Activated naive CD8-positive, alpha-beta T cell treated with anti-CD3 and anti-CD28 coated beads for 36 hours (primary cell): ENCODE data around the gene CDK5. TPM values are rescaled to one million over a fixed set of nuclear protein-coding genes. Genes with fewer than 3 reads are reported as not detected.
"Not testable (repeated sequence)": the region's sequence is repeated elsewhere in the genome, so short reads cannot be mapped to it uniquely, and the experiment has no call there.

Experiments used
- DNase-seq: peaks from one replicate; pipeline ENCODE4 v3.0.0; 2021
- H3K27ac Mint-ChIP-seq: one replicate; pipeline ENCODE4 v1.8.0; 2022; ENCODE audit warnings: mild to moderate bottlenecking, moderate library complexity, mixed read lengths
- H3K27me3 Mint-ChIP-seq: one replicate; pipeline ENCODE4 v1.8.0; 2022; ENCODE audit warnings: mild to moderate bottlenecking, mixed read lengths
- H3K36me3 Mint-ChIP-seq: one replicate; pipeline ENCODE4 v1.8.0; 2021; ENCODE audit warnings: mild to moderate bottlenecking, mixed read lengths
- H3K4me1 Mint-ChIP-seq: one replicate; pipeline ENCODE4 v1.8.0; 2021; ENCODE audit warnings: mixed read lengths
- H3K4me3 Mint-ChIP-seq: one replicate; pipeline ENCODE4 v1.8.0; 2022; ENCODE audit warnings: mild to moderate bottlenecking, moderate library complexity, mixed read lengths
- H3K9me3 Mint-ChIP-seq: one replicate; pipeline ENCODE4 v1.8.0; 2022; ENCODE audit warnings: mixed read lengths
- total RNA-seq, 2 experiments: library from RNA; stranded (reverse); gene quantifications; one replicate each; pipeline ENCODE4 v1.2.3, GENCODE V29; 2021

Gene CDK5
- total RNA-seq, 2 experiments from 2014 or later = 13.3 to 16.0 TPM

DNA sequence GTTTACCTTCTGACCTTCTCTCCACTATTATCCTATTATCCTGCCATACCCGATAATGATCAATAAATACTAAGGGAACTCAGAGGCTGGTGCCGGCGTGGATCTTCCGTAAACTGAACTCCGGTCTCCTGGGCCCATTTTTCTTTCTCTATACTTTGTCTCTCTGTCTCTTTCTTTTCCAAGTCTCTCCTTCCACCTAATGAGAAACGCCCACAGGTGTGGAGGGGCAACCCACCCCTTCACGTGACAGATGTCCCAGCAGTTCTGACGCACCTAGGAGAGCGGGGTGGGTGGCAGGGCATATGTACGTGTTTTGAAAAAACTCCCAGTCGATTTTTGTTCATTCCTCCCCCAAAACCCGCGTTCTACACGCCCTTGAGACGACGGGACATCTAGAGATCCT lies 30.0 kb downstream of the CDK5 start:
- not testable (repeated sequence) for H3K36me3 Mint-ChIP-seq, H3K9me3 Mint-ChIP-seq, H3K27me3 Mint-ChIP-seq, DNase-seq
- H3K4me3 Mint-ChIP-seq = peak overlapping the region; percentile 94
- peaks cover 20% of the 10 kb centered on the region for H3K4me1 Mint-ChIP-seq
- H3K27ac Mint-ChIP-seq = peak overlapping the region; percentile 90

DNA sequence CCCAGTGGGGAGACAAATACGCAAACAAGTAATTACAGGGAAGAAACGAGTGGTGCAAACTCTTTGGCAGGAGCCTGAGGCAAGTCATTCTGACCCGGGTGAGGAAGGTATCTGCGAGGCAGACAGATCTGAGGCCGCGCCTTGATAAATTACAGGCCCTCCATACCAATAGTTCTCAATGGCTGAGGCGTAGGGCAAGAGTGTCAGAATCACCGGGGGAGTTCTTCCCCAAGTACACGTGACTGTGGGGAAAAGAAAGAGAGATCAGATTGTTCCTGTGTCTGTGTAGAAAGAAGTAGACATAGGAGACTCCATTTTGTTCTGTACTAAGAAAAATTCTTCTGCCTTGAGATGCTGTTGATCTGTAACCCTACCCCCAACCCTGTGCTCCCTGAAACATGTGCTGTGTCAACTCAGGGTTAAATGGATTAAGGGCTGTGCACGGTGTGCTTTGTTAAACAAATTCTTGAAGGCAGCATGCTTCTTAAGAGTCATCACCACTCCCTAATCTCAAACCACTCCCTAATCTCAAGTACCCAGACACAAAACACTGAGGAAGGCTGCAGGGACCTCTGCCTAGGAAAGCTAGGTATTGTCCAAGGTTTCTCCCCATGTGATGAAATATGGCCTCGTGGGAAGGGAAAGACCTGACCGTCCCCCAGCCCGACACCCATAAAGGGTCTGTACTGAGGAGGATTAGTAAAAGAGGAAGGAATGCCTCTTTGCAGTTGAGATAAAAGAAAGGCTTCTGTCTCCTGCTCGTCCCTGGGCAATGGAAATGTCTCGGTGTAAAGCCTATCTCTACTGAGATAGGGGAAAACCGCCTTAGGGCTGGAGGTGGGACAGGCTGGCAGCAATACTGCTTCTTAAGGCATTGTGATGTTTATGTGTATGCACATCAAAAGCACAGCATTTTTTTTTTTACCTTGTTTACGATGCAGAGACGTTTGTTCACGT lies 30.6 kb downstream of the CDK5 start:
- not testable (repeated sequence) for DNase-seq, H3K9me3 Mint-ChIP-seq, H3K27me3 Mint-ChIP-seq, H3K36me3 Mint-ChIP-seq
- peak overlapping the region; percentile 90 for H3K27ac Mint-ChIP-seq
- H3K4me1 Mint-ChIP-seq = peaks cover 20% of the 10 kb centered on the region
- H3K4me3 Mint-ChIP-seq = peak overlapping the region; percentile 94

DNA sequence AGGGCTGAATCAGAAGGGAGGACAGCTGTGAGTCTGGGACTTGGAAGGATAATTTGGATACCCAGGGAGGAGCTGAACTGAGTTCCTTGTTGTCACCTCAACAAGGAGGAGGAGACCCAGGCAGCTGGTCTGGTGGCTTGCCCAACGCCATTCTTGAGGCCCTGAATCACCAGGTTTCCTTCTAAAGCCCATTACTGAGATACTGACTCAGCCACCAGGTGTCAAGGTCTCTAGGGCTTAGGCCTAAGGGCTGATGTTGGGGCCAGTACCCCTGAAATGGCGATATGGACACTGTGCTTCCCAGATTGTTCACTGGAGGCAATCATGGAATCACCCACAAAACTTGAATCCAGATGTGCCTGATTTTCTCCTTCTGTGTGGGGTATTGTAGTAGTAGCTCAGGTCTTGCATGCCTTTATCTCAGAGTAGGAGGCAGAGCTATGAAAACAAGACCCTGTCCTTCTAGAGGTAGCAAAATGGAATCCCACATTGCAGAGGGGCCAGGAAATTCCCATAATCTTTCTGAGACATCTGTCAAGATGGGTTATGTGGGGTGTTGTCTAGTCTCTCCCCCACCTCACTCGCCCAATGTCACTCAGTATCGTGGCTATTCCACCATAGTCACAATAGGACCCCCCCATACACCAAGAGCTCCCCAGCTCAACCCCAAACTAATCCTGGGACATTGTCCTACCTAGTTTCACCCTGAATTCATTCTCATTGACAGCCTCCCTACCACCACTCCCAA lies 31.6 kb downstream of the CDK5 start:
- H3K36me3 Mint-ChIP-seq = peaks cover 5% of the 10 kb centered on the region
- no peaks in the 10 kb centered on the region for H3K27me3 Mint-ChIP-seq
- peaks cover 20% of the 10 kb centered on the region for H3K4me1 Mint-ChIP-seq
- no peak for DNase-seq
- no peak overlapping the region for H3K4me3 Mint-ChIP-seq
- no peak overlapping the region for H3K27ac Mint-ChIP-seq
- H3K9me3 Mint-ChIP-seq = no peaks in the 10 kb centered on the region

DNA sequence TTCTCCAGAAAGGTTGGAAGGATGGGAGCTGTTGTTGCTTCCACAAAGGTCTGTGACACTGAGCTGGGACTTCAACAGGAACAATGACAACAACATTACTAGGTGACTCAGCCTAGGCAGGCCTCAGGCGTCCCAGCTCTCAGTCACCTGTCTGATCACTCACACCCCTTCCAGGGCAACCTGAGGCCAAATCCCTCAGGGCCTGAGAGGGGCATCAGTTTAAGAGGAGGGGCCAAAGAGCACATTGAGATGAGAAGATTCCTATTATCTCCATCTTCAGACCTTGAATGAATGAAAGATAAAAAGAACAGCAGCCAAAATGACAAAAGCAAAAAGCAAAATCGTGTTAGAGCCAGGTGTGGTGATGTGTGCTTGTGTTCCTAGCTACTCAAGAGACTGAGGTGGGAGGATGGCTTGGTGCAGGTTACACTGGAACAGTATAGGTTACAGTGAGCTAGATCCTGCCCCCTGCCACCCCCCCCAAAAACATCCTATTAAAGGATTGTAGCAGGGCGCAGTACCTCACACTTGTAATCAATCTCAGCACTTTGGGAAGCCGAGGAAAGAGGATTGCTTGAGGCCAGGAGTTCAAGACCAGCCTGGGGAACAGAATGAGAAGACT lies 33.2 kb downstream of the CDK5 start, which contains the start of gene ATG9B:
ATG9B (minus strand) TSS at position 60 of the 622 bp plus-strand sequence. CDS start 71 bp downstream, outside the sequence.
- peaks cover 7% of the 10 kb centered on the region for H3K27me3 Mint-ChIP-seq
- H3K9me3 Mint-ChIP-seq = no peaks in the 10 kb centered on the region
- DNase-seq = no peak
- no peak within 1 kb of the TSS for H3K4me3 Mint-ChIP-seq
- H3K36me3 Mint-ChIP-seq = peaks cover 5% of the 10 kb centered on the region
- H3K4me1 Mint-ChIP-seq = peaks cover 17% of the 10 kb centered on the region
- H3K27ac Mint-ChIP-seq = no peak within 1 kb of the TSS

DNA sequence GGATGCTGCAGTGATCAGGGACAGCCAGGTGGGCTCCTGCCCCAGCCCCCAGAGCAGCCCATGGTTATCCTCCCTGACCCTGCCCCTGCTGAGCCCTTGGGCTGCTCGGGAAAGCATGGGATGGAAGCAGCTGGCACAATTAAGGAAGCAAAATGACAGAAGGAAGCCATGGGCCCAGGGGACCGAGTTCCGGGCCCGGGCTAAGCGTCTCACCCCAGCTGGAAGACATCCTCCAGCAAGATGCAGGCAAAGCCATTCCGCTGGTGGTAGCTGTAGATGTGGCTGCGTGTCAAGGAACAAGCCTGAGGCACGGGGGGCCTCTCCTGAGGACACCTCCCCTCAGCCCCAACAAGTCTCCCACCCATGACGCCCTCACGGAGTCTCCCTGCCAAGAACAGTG lies 34.5 kb downstream of the CDK5 start:
- peaks cover 9% of the 10 kb centered on the region for H3K27me3 Mint-ChIP-seq

DNA sequence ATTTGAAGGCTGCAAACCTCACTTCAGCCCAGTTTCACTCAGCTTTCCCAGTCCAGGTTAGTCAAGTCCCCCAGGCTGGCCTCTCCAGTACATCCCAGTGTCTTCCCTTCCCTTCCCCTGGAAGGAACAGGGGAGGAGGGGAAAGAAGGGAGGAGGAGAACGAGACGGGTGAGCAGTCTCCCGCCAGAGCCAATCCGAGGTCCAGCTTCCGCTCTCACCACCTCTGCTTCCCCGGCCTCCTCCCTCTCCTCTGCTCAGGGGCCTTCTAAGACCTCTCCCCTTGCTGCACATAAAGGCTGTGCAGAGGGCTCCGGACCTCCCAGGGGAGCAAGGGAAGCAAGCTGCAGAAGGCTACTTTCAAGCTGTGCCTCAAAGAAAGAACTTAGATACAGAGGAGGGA lies 37.5 kb downstream of the CDK5 start:
- no peak for DNase-seq
- no peak overlapping the region for H3K4me3 Mint-ChIP-seq

More for the DNA sequence above, 34.5 kb downstream of the CDK5 start:
- no peaks in the 10 kb centered on the region for H3K9me3 Mint-ChIP-seq
- peaks cover under 1% of the 10 kb centered on the region for H3K36me3 Mint-ChIP-seq
- H3K27ac Mint-ChIP-seq = no peak overlapping the region
- no peak for DNase-seq
- no peak overlapping the region for H3K4me3 Mint-ChIP-seq
- H3K4me1 Mint-ChIP-seq = peaks cover 14% of the 10 kb centered on the region

DNA sequence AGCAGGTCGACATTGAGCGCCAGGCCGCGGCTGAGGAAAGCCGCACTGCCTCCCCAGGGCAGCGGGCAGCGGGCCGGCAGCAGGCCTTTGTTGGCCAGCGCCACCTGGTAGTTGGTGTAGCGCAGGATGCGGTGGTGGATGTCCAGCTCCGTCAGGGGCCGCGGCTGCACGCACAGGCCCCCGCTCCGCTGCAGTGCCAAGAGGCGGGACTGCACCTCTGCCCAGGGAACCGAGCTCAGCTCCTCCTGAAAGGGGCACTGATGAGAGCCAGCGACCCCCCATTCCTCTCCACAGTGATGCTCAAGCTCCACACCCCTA lies 38.6 kb downstream of the CDK5 start:
- H3K36me3 Mint-ChIP-seq = peaks cover 10% of the 10 kb centered on the region
- peaks cover 11% of the 10 kb centered on the region for H3K27me3 Mint-ChIP-seq
- peak overlapping the region; percentile 73 for H3K4me3 Mint-ChIP-seq
- peaks cover 41% of the 10 kb centered on the region for H3K4me1 Mint-ChIP-seq
- H3K27ac Mint-ChIP-seq = no peak overlapping the region
- DNase-seq = no peak
- H3K9me3 Mint-ChIP-seq = no peaks in the 10 kb centered on the region

More for the DNA sequence above, 37.5 kb downstream of the CDK5 start:
- Mint-ChIP-seq H3K9me3 (no peaks in the 10 kb centered on the region), H3K4me1 (peaks cover 29% of the 10 kb centered on the region), H3K36me3 (peaks cover 6% of the 10 kb centered on the region), H3K27ac (no peak overlapping the region), H3K27me3 (peaks cover 11% of the 10 kb centered on the region)

DNA sequence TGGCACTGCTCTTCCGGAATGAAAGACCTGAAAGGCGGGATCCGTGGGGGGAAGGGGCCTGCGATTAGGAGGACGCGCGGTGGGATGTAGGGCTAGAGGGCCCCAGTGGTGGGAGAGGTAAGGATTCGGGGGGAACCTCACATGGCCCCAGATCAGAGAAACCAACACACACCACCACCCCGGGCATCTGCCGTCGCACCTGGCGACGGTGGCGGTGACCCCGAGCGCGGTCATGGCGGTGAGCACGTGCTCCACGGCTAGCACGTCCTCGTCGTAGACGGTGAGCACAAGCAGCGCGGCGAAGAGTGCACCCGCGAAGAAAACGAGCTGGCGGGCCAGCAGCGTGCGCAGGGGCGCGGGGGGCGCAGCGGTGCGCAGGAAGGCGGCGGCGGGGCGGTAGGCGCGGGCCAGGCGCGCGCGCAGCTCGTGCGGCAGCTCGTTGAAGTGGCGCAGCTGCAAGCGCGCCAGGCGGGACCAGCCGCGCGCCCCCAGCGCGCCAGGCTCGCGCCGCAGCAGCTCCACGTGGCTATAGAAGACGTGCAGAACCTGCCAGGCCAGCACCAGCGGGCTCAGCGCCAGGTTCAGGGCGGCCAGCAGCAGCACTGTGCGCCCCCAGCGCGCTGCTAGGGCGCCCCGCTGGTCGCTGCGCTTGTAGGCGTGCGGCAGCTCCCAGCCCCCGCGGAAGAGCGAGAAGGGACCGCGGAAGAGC lies 39.1 kb downstream of the CDK5 start:
- peak; percentile 65 for DNase-seq
- Mint-ChIP-seq H3K4me1 (peaks cover 42% of the 10 kb centered on the region), H3K27ac (peak overlapping the region; percentile 82), H3K27me3 (peaks cover 11% of the 10 kb centered on the region), H3K9me3 (no peaks in the 10 kb centered on the region), H3K36me3 (peaks cover 10% of the 10 kb centered on the region), H3K4me3 (peak overlapping the region; percentile 73)

DNA sequence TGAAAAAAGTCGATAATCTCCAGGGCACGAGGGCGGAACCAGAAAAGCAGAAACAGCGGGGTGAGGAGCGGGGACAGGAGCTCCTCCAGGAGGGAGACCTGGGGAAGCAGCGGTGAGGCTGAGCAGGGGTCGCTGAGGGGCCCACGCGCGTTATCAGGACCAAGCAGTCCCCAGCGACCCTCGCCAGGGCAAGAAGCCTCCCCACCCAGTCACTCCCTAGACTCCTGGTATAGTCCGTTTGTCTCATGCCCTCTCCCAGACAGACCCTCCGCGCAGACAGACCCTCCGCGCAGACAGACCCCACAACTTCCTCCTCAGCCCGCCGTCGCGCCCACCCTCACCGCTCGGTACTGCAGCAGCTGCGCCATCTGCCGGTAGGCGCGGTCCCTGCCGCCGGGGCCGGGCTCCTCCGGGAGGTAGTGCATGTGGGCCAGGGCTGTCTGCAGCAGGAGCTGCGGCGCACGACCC lies 39.7 kb downstream of the CDK5 start:
- peak overlapping the region; percentile 73 for H3K4me3 Mint-ChIP-seq
- peaks cover 11% of the 10 kb centered on the region for H3K27me3 Mint-ChIP-seq
- no peaks in the 10 kb centered on the region for H3K9me3 Mint-ChIP-seq
- peaks cover 10% of the 10 kb centered on the region for H3K36me3 Mint-ChIP-seq
- DNase-seq = peak; percentile 87
- H3K27ac Mint-ChIP-seq = peak overlapping the region; percentile 82
- H3K4me1 Mint-ChIP-seq = peaks cover 45% of the 10 kb centered on the region

DNA sequence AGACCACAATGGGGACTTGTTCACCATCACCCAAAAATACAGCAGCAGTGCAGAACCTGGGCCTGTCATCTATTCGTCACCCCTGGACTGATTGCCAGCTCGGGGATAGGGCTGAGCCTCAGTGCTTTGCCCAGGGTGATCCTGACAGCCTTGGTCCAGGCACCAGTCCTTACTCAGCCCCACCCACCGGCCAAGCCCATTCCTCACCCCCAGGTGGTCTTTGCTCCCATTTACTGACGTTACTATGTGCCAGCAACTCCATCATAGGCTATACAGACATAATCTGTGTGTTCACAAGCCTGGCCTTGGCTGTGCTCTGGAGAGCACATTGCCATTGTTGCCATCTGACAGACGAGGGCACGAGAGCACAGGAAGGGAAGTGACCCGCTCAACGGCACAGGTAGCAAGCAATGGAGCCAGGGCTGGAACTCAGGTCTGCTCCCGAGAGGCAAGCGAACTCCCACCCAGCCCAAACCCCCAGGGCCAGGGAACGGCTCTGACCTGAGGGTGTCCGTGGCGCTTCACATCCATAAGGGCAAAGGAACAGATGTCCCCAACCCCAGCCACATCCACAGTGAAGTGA lies 40.2 kb downstream of the CDK5 start:
- Mint-ChIP-seq H3K27ac (peak overlapping the region; percentile 82), H3K4me3 (peak overlapping the region; percentile 73), H3K4me1 (peaks cover 50% of the 10 kb centered on the region), H3K36me3 (peaks cover 13% of the 10 kb centered on the region), H3K9me3 (no peaks in the 10 kb centered on the region), H3K27me3 (peaks cover 11% of the 10 kb centered on the region)
- DNase-seq = no peak

DNA sequence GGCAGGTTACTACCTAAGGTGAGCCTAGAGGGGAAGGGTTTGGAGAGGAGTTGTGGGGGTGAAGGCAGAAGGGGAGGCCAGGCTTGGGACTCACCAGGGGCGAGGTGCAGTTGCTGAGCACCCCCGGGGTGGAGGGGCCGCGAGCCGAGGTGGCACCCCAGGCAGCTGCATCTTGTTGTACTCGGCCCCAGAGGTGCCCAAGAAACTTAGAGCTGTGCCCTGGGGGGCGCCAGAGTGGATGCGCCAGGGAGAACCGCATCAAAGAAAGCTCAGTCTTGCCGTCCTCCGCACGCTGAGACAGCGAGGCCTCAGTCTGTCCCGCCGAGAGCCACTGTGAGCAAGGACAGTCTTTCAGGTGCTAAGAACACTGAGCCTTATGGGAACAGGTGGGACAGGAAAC lies 40.8 kb downstream of the CDK5 start:
- H3K27ac Mint-ChIP-seq = peak overlapping the region; percentile 82
- peaks cover 11% of the 10 kb centered on the region for H3K27me3 Mint-ChIP-seq
- no peak for DNase-seq
- peaks cover 54% of the 10 kb centered on the region for H3K4me1 Mint-ChIP-seq
- peak overlapping the region; percentile 73 for H3K4me3 Mint-ChIP-seq
- peaks cover 16% of the 10 kb centered on the region for H3K36me3 Mint-ChIP-seq
- H3K9me3 Mint-ChIP-seq = no peaks in the 10 kb centered on the region

DNA sequence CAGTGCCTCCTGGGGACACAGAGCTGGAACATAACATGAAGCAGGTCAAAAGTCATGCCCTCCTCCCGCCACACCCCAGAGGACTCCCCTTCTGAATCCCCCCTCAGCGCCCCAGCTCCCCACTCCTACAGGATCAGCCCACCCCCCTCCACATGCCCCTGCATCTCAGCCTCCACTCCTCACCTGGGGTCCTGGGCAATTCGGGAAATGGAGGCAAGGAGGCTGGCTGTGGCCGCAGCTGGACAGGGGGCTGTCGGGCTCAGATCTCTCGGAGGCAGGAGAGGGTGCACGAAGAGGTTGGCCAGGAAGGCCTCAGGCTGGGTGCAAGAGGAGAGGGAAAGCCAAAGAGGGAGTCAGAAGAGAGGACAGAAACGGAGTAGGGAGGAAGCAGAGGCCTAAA lies 41.2 kb downstream of the CDK5 start:
- peak overlapping the region; percentile 4 for H3K27ac Mint-ChIP-seq
- DNase-seq = no peak
- peaks cover 59% of the 10 kb centered on the region for H3K4me1 Mint-ChIP-seq
- H3K9me3 Mint-ChIP-seq = no peaks in the 10 kb centered on the region
- H3K4me3 Mint-ChIP-seq = peak overlapping the region; percentile 73
- peaks cover 11% of the 10 kb centered on the region for H3K27me3 Mint-ChIP-seq
- H3K36me3 Mint-ChIP-seq = peaks cover 16% of the 10 kb centered on the region

DNA sequence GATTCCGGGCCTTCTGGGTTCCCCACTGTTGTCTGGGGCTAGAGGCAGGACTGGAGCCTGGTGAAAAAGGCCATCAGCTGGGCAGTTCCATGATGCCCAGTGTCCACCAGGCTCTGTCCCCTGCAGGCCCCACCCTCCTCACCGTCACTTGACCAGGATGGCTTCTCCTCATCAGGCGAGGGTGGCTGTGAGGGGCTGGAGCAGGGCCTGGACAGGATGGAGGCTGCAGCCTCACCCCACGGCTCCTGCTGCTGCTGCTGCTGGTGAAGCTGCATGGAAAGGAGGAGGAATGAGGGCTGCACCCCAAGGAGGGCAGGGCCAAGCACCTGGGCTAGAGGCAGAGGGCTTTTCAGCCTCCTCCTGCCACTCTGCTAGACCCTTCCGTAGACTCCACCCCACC lies 41.7 kb downstream of the CDK5 start:
- Mint-ChIP-seq H3K9me3 (no peaks in the 10 kb centered on the region), H3K36me3 (peaks cover 16% of the 10 kb centered on the region), H3K4me3 (peak overlapping the region; percentile 73), H3K27me3 (peaks cover 10% of the 10 kb centered on the region), H3K4me1 (peaks cover 63% of the 10 kb centered on the region), H3K27ac (no peak overlapping the region)
- DNase-seq = no peak

DNA sequence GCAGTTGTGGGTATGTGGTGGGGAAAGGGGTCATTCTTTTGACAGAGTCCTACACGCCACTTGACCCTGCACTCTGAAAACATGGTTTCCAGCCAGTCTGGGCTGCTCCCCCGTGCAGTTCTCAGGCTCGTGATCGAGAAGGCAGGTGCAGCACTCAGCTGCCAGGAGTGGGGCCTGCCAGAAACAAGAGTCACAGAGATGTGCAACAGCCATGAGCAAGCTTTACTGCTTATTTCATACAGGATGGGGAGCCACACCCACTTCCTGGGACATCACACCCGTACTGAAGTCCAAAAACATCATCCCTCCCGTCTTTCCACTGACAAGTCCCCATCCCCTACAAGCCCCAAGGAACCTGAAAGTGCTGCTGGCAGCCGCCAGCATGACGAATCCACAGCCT lies 42.7 kb downstream of the CDK5 start:
- H3K9me3 Mint-ChIP-seq = no peaks in the 10 kb centered on the region

More for the DNA sequence above, 42.7 kb downstream of the CDK5 start:
- Mint-ChIP-seq H3K4me1 (peaks cover 72% of the 10 kb centered on the region), H3K36me3 (peaks cover 16% of the 10 kb centered on the region), H3K27ac (peak overlapping the region; percentile 95), H3K4me3 (peak overlapping the region; percentile 39), H3K27me3 (peaks cover 3% of the 10 kb centered on the region)
- DNase-seq = no peak
